RWPE1 (cell line): Measurements from ENCODE around the gene PCGF3.

ENCODE experiments used
- CTCF ChIA-PET: fragments of 350-600 bp; sonication (Branson Sonifier 250); formaldehyde crosslinking; extraction: SDS; loops from one replicate; lab custom pipeline; 2021; lab: Yijun Ruan, JAX
- POLR2A ChIA-PET: fragments of 400-600 bp; formaldehyde crosslinking; extraction: SDS; loops from one replicate; lab custom pipeline; 2020; ENCODE audit warnings: antibody characterized with exemption; ENCODE audit not compliant: low non-redundant PET; lab: Yijun Ruan, JAX
- DNase-seq: peaks from one replicate; pipeline ENCODE4 v3.0.0; 2012; ENCODE audit warnings: low spot score
- H3K27ac ChIP-seq: fragments of 450-650 bp; 2 replicates; pipeline ENCODE4 v1.5.1; 2017
- CTCF ChIP-seq: fragments of 450-650 bp; conservative IDR thresholded peaks from 2 replicates; pipeline ENCODE4 v1.5.1; 2017; ENCODE audit warnings: low read depth, mild to moderate bottlenecking

PCGF3 gene

GRCh38 chr4:818106-818921 is 112.7 kb downstream of the PCGF3 start:
- DNase-seq, result no peak
- TF ChIP-seq CTCF, result no peak
- ChIA-PET CTCF (no interaction called here), POLR2A (no interaction called here)
- H3K27ac ChIP-seq, result no peak overlapping the region

GRCh38 chr4:819401-820229 is 114.0 kb downstream of the PCGF3 start:
- ChIA-PET POLR2A (no interaction called here), CTCF (interaction anchor here (0.6 kb wide), 1 partner anchor 208 kb away, joined by 6 read pairs; no protein-coding TSS in a partner anchor)
- no peak for TF ChIP-seq CTCF
- DNase-seq, result no peak
- H3K27ac ChIP-seq, result no peak overlapping the region
